HL-60/S4 treated with retinoic acid at 250 ng/mL for 4 days and 3 days (cell line): ENCODE measurements around the gene NIFK.
"Not testable (repeated sequence)": the region's sequence is repeated elsewhere in the genome, so short reads cannot be mapped to it uniquely, and the experiment has no call there.

Source experiments
- in situ Hi-C: fragments of 300-500 bp; cut with MboI; formaldehyde crosslinking; loops from 2 replicates; pipeline ENCODE4 v1.7.0; 2022; ENCODE audit warnings: low sequenced_read_pairs

The NIFK gene

DNA sequence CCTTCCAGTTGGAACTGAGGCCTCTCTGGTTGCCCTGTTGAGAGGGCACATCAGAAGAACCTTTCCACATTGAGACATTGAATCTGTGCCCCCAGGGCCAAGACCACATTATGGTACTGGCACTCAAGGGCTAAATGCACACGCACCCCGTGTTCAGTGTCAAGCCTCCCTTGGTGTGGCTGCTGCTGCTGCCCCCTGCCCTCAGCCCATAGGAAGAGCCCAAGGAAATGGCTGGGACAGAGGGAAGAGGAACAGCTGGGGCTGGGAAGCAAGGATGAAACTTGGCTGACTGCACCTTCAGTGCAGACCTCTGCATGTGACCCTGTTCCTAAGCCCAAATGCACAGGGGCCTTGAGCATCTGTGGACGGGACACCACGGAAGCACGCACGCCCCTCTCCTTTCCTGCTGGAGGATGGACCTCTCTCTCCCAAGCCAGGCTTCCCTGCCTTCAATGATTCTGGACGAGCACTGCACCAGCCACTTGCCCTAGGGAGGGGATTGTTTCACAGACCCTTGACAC is 40.2 kb downstream of the NIFK start:
- in situ Hi-C loops = no loop called here

DNA sequence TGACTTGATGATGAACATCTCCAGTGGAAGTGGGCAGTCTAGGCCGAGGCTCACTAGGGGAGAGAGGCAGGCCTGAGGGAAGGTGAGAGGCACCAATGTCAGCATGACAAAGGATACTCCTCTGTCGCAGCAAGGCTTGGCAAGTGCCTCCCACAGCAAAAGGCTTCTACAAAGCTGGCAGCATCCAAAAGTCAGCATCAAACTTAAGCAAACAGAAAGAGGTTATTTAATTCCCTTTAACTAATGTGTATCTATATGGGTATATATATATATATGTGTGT is 41.6 kb downstream of the NIFK start:
- in situ Hi-C loops = no loop called here

DNA sequence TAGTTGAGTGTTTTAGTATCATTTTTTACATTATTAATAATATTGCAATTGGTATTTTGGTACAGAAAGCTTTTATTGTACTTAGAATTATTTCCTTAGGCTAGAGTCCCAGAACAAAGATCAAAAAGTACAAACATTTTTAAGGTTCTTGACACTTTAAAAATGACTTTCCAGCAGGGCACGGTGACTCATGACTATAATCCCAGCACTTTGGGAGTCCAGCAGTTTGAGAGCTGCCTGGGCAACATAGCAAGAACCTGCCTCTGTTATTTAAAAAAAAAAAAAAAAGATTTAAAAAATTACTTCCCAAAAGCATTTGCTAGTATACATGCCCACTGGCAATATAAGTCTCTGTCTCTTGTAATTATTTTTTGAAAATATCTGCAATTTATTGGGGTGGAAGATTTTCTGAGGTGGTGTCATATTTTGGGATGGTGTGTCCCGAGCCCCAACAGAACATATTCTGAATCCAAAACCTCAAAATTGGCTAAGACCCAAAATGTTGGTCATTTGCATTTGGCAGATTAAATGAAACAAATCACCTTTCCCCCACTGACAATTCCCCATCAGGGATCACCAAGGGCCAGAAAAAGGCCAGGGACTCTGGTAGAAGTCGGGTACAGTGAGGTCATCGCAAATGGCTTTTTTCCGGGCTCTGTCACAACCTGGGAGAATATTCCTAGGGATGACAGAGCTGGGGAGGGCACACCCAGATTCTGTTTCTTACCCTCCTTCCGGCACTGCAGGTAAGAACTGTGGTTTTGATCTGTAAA is 42.1 kb downstream of the NIFK start:
- in situ Hi-C loops = no loop called here

DNA sequence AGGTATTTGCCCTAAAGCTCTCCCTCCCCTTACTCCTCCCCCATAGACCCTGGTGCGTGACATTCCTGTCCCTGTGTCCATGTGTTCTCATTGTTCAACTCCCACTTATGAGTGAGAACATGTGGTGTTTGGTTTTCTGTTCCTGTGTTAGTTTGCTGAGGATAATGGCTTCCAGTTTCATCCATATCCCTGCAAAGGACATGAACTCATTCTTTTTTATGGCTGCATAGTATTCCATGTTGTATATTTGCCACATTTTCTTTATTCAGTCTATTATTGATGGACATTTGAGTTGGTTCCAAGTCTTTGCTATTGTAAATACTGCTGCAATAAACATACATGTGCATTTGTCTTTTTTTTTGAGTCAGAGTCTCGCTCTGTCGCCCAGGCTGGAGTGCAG is 46.1 kb downstream of the NIFK start:
- in situ Hi-C loops = not testable (repeated sequence)

DNA sequence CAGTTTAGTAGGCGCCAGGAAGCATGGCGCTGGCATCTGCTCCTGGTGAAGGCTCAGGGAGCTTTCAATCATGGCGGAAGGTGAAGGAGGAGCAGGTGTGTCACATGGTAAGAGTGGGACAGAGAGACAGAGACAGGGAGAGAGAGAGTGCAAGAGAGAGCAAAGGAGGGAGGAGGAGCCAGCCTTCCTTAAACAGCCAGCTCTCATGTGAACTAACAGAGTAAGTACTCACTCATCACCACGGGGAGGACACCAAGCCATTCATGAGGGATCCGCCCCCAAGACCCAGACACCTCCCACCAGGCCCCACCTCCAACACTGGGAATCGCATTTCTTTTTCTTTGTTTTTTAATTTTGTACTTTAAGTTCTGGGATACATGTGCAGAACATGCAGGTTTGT is 46.6 kb downstream of the NIFK start:
- in situ Hi-C loops = no loop called here

DNA sequence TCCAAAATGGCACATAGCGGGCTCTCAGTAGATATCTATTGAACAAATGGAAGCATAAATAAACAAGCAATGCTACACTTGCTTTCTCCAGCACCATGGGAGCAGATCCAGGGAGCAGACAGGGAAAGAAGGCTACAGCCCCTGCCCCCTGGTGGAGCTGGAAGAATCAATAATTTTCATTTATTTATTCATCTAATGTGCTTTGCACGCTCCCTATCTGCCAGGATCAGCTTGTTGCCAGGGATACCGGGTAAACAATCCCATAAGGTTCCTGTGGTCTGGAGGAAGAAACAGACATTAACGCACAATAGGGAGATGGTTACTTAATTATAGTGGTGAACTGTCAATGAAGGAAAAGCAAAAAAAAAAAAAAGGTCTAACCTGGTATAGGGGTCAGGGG is 47.3 kb downstream of the NIFK start:
- in situ Hi-C loops = no loop called here

DNA sequence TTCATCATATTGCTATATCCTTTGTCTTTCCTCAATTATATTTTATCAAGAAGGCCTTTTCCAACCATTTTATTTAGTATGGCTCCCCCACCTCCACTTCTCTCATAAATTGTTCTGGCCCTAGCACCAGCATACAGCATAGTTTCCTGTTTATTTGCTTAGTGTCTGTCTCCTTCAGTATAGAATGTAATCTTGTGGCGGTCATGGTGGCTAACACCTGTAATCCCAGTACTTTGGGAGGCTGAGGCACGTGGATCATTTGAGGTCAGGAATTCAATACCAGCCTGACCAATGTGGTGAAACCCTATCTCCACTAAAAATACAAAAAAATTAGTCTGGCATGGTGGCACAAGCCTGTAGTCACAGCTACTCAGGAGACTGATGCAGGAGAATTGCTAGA is 47.9 kb downstream of the NIFK start:
- in situ Hi-C loops = no loop called here

DNA sequence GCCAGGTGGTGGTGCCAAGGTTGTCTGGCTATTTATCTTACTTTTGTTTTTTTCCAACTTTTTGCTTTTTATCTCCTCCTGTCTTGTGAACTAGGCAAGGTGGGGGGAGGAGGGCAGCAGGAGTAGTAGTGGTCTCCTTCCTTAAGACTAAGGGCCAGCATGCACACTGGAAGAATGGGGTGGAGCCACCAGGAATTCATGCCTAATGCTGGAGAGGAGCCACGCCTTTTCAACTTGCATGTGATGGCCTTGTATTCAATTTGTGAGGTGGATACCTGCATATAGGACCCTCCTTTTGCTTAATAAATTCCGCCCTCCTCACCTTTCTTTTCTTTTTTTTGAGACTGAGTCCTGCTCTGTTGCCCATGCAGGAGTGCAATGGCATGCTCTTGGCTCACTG is 49.8 kb downstream of the NIFK start:
- in situ Hi-C loops = no loop called here

DNA sequence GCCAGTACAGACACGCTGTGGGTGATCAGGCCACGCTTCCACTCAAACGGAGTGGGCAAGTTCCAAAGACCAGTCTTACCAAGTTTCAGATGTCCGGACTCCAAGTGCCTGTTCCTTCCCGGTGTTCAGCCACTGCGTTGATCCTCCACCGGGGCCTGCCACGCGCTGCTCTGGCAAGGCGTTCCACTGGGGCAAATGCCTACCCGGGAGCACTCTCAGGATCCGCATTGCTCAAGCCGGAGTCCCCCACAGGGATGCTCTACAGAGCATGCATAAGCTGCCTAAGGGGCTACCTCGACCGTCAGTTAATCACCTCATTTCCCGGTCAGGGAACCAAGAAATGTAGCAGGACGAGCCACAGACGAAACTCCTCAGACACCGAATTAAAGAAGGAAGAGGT is 50.5 kb downstream of the NIFK start:
- in situ Hi-C loops = no loop called here

DNA sequence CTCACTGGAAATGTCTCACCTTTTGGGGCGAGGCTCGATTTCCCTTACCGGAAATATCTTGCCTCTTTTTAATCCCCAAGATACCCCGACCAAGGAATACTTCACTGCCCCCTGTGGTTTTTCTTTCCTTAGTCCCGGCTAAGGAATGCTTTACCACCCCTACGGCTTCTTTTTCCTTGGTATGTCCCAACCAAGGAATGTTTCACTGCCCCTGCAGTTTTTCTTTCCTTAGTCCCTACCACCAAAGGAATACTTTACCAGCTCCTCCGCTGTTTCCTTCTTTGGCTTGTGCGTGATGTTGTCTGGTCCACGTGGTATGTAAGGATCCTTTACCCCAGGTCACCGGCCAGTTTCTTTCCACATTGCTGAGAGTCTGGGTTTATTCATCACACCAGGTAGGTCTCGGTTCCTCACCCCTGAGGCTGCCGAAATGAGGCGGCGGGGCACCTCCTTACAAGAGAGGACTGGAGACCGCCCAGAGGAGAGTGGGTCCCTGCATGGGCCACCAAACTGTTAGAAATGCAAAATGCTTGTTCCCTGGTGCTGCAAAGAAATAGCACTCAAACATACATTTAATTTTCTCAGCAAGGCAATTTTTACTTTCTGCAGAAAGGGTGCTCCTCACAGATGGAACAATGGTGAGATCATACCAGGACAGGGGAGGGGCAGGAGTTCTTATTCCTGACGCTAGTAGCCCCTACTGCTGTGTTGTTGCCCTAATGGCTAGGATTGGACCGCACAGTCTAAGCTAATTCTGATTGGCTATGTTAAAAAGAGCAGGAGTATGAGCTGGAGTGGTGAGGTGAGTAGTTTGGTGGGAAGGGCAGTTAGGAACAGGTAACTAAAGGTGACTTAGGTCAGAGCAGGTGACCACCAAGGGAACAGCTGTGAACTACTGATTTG is 54.0 kb downstream of the NIFK start:
- in situ Hi-C loops = no loop called here

DNA sequence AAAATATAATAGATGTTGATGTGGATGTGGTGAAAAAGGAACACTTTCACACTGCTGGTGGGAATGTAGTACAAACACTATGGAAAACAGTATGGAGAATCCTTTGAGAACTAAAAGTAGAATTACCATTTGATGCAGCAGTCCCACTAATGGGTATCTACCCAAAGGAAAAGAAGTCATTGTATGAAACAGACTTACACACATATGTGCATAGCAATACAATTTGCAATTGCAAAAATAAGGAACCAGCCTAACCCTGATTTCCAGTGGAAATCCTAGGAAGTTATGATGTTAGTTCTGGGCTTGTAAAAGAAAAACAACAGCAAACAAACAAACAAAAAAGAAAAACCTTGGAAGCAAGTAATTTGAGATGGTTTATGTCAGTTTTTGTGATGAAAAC is 58.8 kb downstream of the NIFK start:
- in situ Hi-C loops = no loop called here
